GM21786 (cell line): Measurements from ENCODE around the gene CHN2.

Source experiments
- ATAC-seq: cut with Tn5 transposase; IDR thresholded peaks from one replicate; pipeline ENCODE4 v1.9.1; 2021; ENCODE audit not compliant: unreplicated experiment

CHN2 gene

GRCh38 chr7:29458933-29459332 is 264.4 kb downstream of the CHN2 start:
- no peak for ATAC-seq

- ATAC-seq: no peak
Measured at GRCh38 chr7:29459589-29459988, 265.0 kb downstream of the CHN2 start.

- no peak for ATAC-seq
Measured at GRCh38 chr7:29461996-29462395, 267.4 kb downstream of the CHN2 start.

GRCh38 chr7:29463504-29464158 is 269.1 kb downstream of the CHN2 start:
- ATAC-seq: no peak

GRCh38 chr7:29464753-29465152 is 270.2 kb downstream of the CHN2 start:
- ATAC-seq: no peak

GRCh38 chr7:29467193-29467926 is 272.8 kb downstream of the CHN2 start:
- ATAC-seq: no peak

- ATAC-seq: no peak
Measured at GRCh38 chr7:29468196-29468595, 273.6 kb downstream of the CHN2 start.

- ATAC-seq: no peak
Measured at GRCh38 chr7:29469281-29469680, 274.7 kb downstream of the CHN2 start.

- no peak for ATAC-seq
Measured at GRCh38 chr7:29469976-29470557, 275.5 kb downstream of the CHN2 start.

- ATAC-seq: no peak
Measured at GRCh38 chr7:29471444-29472138, 277.0 kb downstream of the CHN2 start.

GRCh38 chr7:29476916-29477315 is 282.3 kb downstream of the CHN2 start:
- no peak for ATAC-seq

- ATAC-seq: no peak
Measured at GRCh38 chr7:29478226-29478625, 283.7 kb downstream of the CHN2 start.

GRCh38 chr7:29478687-29479240 is 284.2 kb downstream of the CHN2 start:
- ATAC-seq: no peak

- no peak for ATAC-seq
Measured at GRCh38 chr7:29479301-29480200, 285.0 kb downstream of the CHN2 start.

- no peak for ATAC-seq
Measured at GRCh38 chr7:29480451-29480850, 285.9 kb downstream of the CHN2 start.

- ATAC-seq: no peak
Measured at GRCh38 chr7:29480934-29481651, 286.5 kb downstream of the CHN2 start.

GRCh38 chr7:29482056-29482455 is 287.5 kb downstream of the CHN2 start:
- ATAC-seq: no peak

GRCh38 chr7:29483219-29484104 is 288.9 kb downstream of the CHN2 start:
- no peak for ATAC-seq

- no peak for ATAC-seq
Measured at GRCh38 chr7:29484280-29484679, 289.7 kb downstream of the CHN2 start.
